Measurements from ENCODE around the gene PHTF2.
"Not testable (repeated sequence)": the region's sequence is repeated elsewhere in the genome, so short reads cannot be mapped to it uniquely, and the experiment has no call there.

Gene PHTF2

GRCh38 chr7:77833136-77833535 is 34.6 kb downstream of the PHTF2 start:
- DNase-seq, result no peak
- H3K36me3 ChIP-seq (ENCODE audit: control insufficient read depth in 4 of 4, insufficient read depth in 4 of 4, low read length in 3 of 4), result no peaks in the 10 kb centered on the region
- no CpG with 5 or more reads among the region's 1 CpG for WGBS (ENCODE audit: insufficient coverage)
- no peaks in the 10 kb centered on the region for H3K9me3 ChIP-seq (ENCODE audit: control extremely low read depth in 1 of 5, control insufficient read depth in 4 of 5, insufficient read depth in 2 of 5, low read depth in 1 of 5, low read length in 4 of 5)
- H3K27ac ChIP-seq (ENCODE audit: insufficient read depth in 1 of 2, low read depth in 1 of 2, low read length in 2 of 2, poor library complexity in 1 of 2, severe bottlenecking in 2 of 2), result no peak overlapping the region
- peaks cover 2 to 29% (median 11%) of the 10 kb centered on the region in 4 experiments for H3K4me1 ChIP-seq (ENCODE audit: control extremely low read depth in 1 of 4, control insufficient read depth in 4 of 4, insufficient read depth in 4 of 4, low read length in 3 of 4)
- ChIA-PET CTCF (no interaction called here), POLR2A (no interaction called here)
- H3K4me3 ChIP-seq (ENCODE audit: control insufficient read depth in 1 of 7, extremely low read depth in 1 of 7, insufficient read depth in 4 of 7, low read depth in 2 of 7, low read length in 6 of 7), result no peak overlapping the region
- H3K27me3 ChIP-seq (replicated peaks in 2 of 5; ENCODE audit: control insufficient read depth in 4 of 5, insufficient read depth in 5 of 5, low read length in 4 of 5), result no peaks in the 10 kb centered on the region

- POLR2A ChIA-PET; CTCF ChIA-PET; DNase-seq; H3K36me3 ChIP-seq (ENCODE audit: control insufficient read depth in 4 of 4, insufficient read depth in 4 of 4, low read length in 3 of 4); H3K4me3 ChIP-seq (ENCODE audit: control insufficient read depth in 1 of 7, extremely low read depth in 1 of 7, insufficient read depth in 4 of 7, low read depth in 2 of 7, low read length in 6 of 7); H3K9me3 ChIP-seq (ENCODE audit: control extremely low read depth in 1 of 5, control insufficient read depth in 4 of 5, insufficient read depth in 2 of 5, low read depth in 1 of 5, low read length in 4 of 5); H3K27me3 ChIP-seq (replicated peaks in 2 of 5; ENCODE audit: control insufficient read depth in 4 of 5, insufficient read depth in 5 of 5, low read length in 4 of 5); H3K27ac ChIP-seq (ENCODE audit: insufficient read depth in 1 of 2, low read depth in 1 of 2, low read length in 2 of 2, poor library complexity in 1 of 2, severe bottlenecking in 2 of 2); H3K4me1 ChIP-seq (ENCODE audit: control extremely low read depth in 1 of 4, control insufficient read depth in 4 of 4, insufficient read depth in 4 of 4, low read length in 3 of 4): not testable (repeated sequence)
- WGBS (ENCODE audit: insufficient coverage), result no CpG with 5 or more reads among the region's 2 CpGs
Measured at GRCh38 chr7:77836425-77836824, 37.9 kb downstream of the PHTF2 start.

- H3K4me3 ChIP-seq (ENCODE audit: control insufficient read depth in 1 of 7, extremely low read depth in 1 of 7, insufficient read depth in 4 of 7, low read depth in 2 of 7, low read length in 6 of 7), result no peak overlapping the region
- no peak for DNase-seq
- H3K9me3 ChIP-seq (ENCODE audit: control extremely low read depth in 1 of 5, control insufficient read depth in 4 of 5, insufficient read depth in 2 of 5, low read depth in 1 of 5, low read length in 4 of 5), result no peaks in the 10 kb centered on the region
- CTCF ChIA-PET, result no interaction called here
- POLR2A ChIA-PET, result no interaction called here
- H3K27me3 ChIP-seq (replicated peaks in 2 of 5; ENCODE audit: control insufficient read depth in 4 of 5, insufficient read depth in 5 of 5, low read length in 4 of 5), result no peaks in the 10 kb centered on the region
- 100% methylated on average over 1 of the region's 2 CpGs for WGBS (ENCODE audit: insufficient coverage)
- H3K36me3 ChIP-seq (ENCODE audit: control insufficient read depth in 4 of 4, insufficient read depth in 4 of 4, low read length in 3 of 4), result no peaks in the 10 kb centered on the region
- no peak overlapping the region for H3K27ac ChIP-seq (ENCODE audit: insufficient read depth in 1 of 2, low read depth in 1 of 2, low read length in 2 of 2, poor library complexity in 1 of 2, severe bottlenecking in 2 of 2)
- peaks cover 0 to 10% (median 7%) of the 10 kb centered on the region in 4 experiments for H3K4me1 ChIP-seq (ENCODE audit: control extremely low read depth in 1 of 4, control insufficient read depth in 4 of 4, insufficient read depth in 4 of 4, low read length in 3 of 4)
Measured at GRCh38 chr7:77837275-77837674, 38.7 kb downstream of the PHTF2 start.

GRCh38 chr7:77837966-77838365 is 39.4 kb downstream of the PHTF2 start:
- no peaks in the 10 kb centered on the region for H3K9me3 ChIP-seq (ENCODE audit: control extremely low read depth in 1 of 5, control insufficient read depth in 4 of 5, insufficient read depth in 2 of 5, low read depth in 1 of 5, low read length in 4 of 5)
- ChIA-PET CTCF (no interaction called here), POLR2A (no interaction called here)
- no peak for DNase-seq
- H3K27me3 ChIP-seq (replicated peaks in 2 of 5; ENCODE audit: control insufficient read depth in 4 of 5, insufficient read depth in 5 of 5, low read length in 4 of 5), result no peaks in the 10 kb centered on the region
- peaks cover 0 to 13% (median 8%) of the 10 kb centered on the region in 4 experiments for H3K4me1 ChIP-seq (ENCODE audit: control extremely low read depth in 1 of 4, control insufficient read depth in 4 of 4, insufficient read depth in 4 of 4, low read length in 3 of 4)
- H3K4me3 ChIP-seq (ENCODE audit: control insufficient read depth in 1 of 7, extremely low read depth in 1 of 7, insufficient read depth in 4 of 7, low read depth in 2 of 7, low read length in 6 of 7), result no peak overlapping the region
- H3K36me3 ChIP-seq (ENCODE audit: control insufficient read depth in 4 of 4, insufficient read depth in 4 of 4, low read length in 3 of 4), result no peaks in the 10 kb centered on the region
- no peak overlapping the region for H3K27ac ChIP-seq (ENCODE audit: insufficient read depth in 1 of 2, low read depth in 1 of 2, low read length in 2 of 2, poor library complexity in 1 of 2, severe bottlenecking in 2 of 2)
- WGBS (ENCODE audit: insufficient coverage), result 71% methylated on average over 1 of the region's 1 CpG

GRCh38 chr7:77838929-77839491 is 40.4 kb downstream of the PHTF2 start:
- no peaks in the 10 kb centered on the region for H3K9me3 ChIP-seq (ENCODE audit: control extremely low read depth in 1 of 5, control insufficient read depth in 4 of 5, insufficient read depth in 2 of 5, low read depth in 1 of 5, low read length in 4 of 5)
- H3K4me1 ChIP-seq (ENCODE audit: control extremely low read depth in 1 of 4, control insufficient read depth in 4 of 4, insufficient read depth in 4 of 4, low read length in 3 of 4), result peaks cover 0 to 18% (median 6%) of the 10 kb centered on the region in 4 experiments
- ChIA-PET POLR2A (no interaction called here), CTCF (no interaction called here)
- no peak for DNase-seq
- no peak overlapping the region for H3K27ac ChIP-seq (ENCODE audit: insufficient read depth in 1 of 2, low read depth in 1 of 2, low read length in 2 of 2, poor library complexity in 1 of 2, severe bottlenecking in 2 of 2)
- 100% methylated on average over 2 of the region's 3 CpGs for WGBS (ENCODE audit: insufficient coverage)
- no peaks in the 10 kb centered on the region for H3K27me3 ChIP-seq (replicated peaks in 2 of 5; ENCODE audit: control insufficient read depth in 4 of 5, insufficient read depth in 5 of 5, low read length in 4 of 5)
- H3K4me3 ChIP-seq (ENCODE audit: control insufficient read depth in 1 of 7, extremely low read depth in 1 of 7, insufficient read depth in 4 of 7, low read depth in 2 of 7, low read length in 6 of 7), result no peak overlapping the region
- peaks cover 0 to under 1% (median 0%) of the 10 kb centered on the region in 4 experiments for H3K36me3 ChIP-seq (ENCODE audit: control insufficient read depth in 4 of 4, insufficient read depth in 4 of 4, low read length in 3 of 4)

GRCh38 chr7:77839919-77840318 is 41.3 kb downstream of the PHTF2 start:
- H3K36me3 ChIP-seq (ENCODE audit: control insufficient read depth in 4 of 4, insufficient read depth in 4 of 4, low read length in 3 of 4), result peaks cover 0 to 2% (median 0%) of the 10 kb centered on the region in 4 experiments
- H3K27me3 ChIP-seq (replicated peaks in 2 of 5; ENCODE audit: control insufficient read depth in 4 of 5, insufficient read depth in 5 of 5, low read length in 4 of 5), result no peaks in the 10 kb centered on the region
- 100% methylated on average over 1 of the region's 2 CpGs for WGBS (ENCODE audit: insufficient coverage)
- ChIA-PET CTCF (interaction anchor here (1.2 kb wide), 1 partner anchor 188 kb away, joined by 4 read pairs; no protein-coding TSS in a partner anchor), POLR2A (interaction anchor here (0.8 kb wide), 1 partner anchor 9 kb away, joined by 3 read pairs; no protein-coding TSS in a partner anchor)
- H3K4me3 ChIP-seq (ENCODE audit: control insufficient read depth in 1 of 7, extremely low read depth in 1 of 7, insufficient read depth in 4 of 7, low read depth in 2 of 7, low read length in 6 of 7), result no peak overlapping the region
- H3K27ac ChIP-seq (ENCODE audit: insufficient read depth in 1 of 2, low read depth in 1 of 2, low read length in 2 of 2, poor library complexity in 1 of 2, severe bottlenecking in 2 of 2), result no peak overlapping the region
- peaks cover 0 to 11% (median 0%) of the 10 kb centered on the region in 4 experiments for H3K4me1 ChIP-seq (ENCODE audit: control extremely low read depth in 1 of 4, control insufficient read depth in 4 of 4, insufficient read depth in 4 of 4, low read length in 3 of 4)
- H3K9me3 ChIP-seq (ENCODE audit: control extremely low read depth in 1 of 5, control insufficient read depth in 4 of 5, insufficient read depth in 2 of 5, low read depth in 1 of 5, low read length in 4 of 5), result no peaks in the 10 kb centered on the region
- DNase-seq, result no peak

- Histone ChIP-seq H3K9me3 (ENCODE audit: control extremely low read depth in 1 of 5, control insufficient read depth in 4 of 5, insufficient read depth in 2 of 5, low read depth in 1 of 5, low read length in 4 of 5) (no peaks in the 10 kb centered on the region), H3K27me3 (replicated peaks in 2 of 5; ENCODE audit: control insufficient read depth in 4 of 5, insufficient read depth in 5 of 5, low read length in 4 of 5) (no peaks in the 10 kb centered on the region), H3K36me3 (ENCODE audit: control insufficient read depth in 4 of 4, insufficient read depth in 4 of 4, low read length in 3 of 4) (peaks cover 0 to 2% (median 1%) of the 10 kb centered on the region in 4 experiments), H3K27ac (ENCODE audit: insufficient read depth in 1 of 2, low read depth in 1 of 2, low read length in 2 of 2, poor library complexity in 1 of 2, severe bottlenecking in 2 of 2) (peak overlapping the region in 1 of 2 experiments; percentile 49), H3K4me1 (ENCODE audit: control extremely low read depth in 1 of 4, control insufficient read depth in 4 of 4, insufficient read depth in 4 of 4, low read length in 3 of 4) (peaks cover 0 to 11% (median 0%) of the 10 kb centered on the region in 4 experiments), H3K4me3 (ENCODE audit: control insufficient read depth in 1 of 7, extremely low read depth in 1 of 7, insufficient read depth in 4 of 7, low read depth in 2 of 7, low read length in 6 of 7) (no peak overlapping the region)
- no CpG with 5 or more reads among the region's 2 CpGs for WGBS (ENCODE audit: insufficient coverage)
- ChIA-PET POLR2A (no interaction called here), CTCF (no interaction called here)
- no peak for DNase-seq
Measured at GRCh38 chr7:77843194-77843593, 44.6 kb downstream of the PHTF2 start.
